Measurements from ENCODE around the gene ZNF710. TPM values are rescaled to one million over a fixed set of nuclear protein-coding genes. Genes with fewer than 3 reads are reported as not detected.

Gene ZNF710
- total RNA-seq, 1 experiment from 2014 or later: 27.3 TPM

DNA sequence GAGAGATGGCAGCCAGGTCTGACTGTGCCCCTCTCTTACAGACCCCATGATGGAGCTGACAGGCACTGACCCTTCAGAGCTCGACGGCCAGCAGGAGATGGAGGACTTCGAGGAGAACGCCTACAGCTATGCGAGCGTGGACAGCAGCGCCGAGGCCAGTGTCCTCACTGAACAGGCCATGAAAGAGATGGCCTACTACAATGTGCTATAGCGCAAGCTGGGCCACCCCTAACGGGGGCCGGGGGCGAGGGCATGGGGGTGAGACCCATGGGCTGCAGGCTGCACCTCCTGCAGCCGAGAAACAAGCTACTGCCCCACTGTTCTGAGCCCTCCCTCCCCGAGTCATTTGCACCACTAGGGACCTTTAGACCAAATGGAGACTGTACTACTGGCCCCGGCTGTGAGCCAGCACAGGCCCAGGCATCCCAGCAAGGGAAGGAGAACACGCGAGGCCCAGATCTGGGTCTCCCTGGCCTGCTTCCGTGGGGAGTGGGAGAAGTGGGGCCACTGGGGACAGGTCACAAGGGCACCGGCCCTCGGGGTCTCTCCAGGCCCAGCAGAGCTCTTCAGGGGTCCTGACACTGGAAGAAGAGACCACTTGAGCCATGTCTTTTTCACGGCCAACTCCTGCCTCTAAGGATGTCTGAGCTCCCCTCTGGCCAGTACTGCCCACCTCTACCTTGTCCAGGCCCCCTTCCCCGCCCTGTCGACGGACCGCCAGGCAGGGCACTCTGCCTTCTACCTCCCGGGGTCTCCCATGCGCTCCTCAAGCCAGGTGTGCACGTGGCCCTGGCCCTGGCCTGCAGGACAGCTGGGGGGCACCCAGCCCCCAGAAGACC is 78.7 kb downstream of the ZNF710 start:
- Histone ChIP-seq H3K4me3 (ENCODE audit: low read depth, low read length, poor library complexity, severe bottlenecking) (no peak overlapping the region), H3K36me3 (ENCODE audit: insufficient read depth, low read length, poor library complexity, severe bottlenecking) (peaks cover 12% of the 10 kb centered on the region), H3K9me3 (ENCODE audit: low read depth, low read length, poor library complexity, severe bottlenecking) (no peaks in the 10 kb centered on the region), H3K4me1 (ENCODE audit: insufficient read depth, low read length, poor library complexity, severe bottlenecking) (no peaks in the 10 kb centered on the region), H3K27me3 (replicated peaks; ENCODE audit: insufficient read depth, low read depth, low read length, poor library complexity) (no peaks in the 10 kb centered on the region), H3K27ac (ENCODE audit: low read depth, low read length, poor library complexity, severe bottlenecking) (no peak overlapping the region)
- no peak for DNase-seq (ENCODE audit: low spot score)
- CTCF ChIA-PET: no interaction called here
- POLR2A ChIA-PET (ENCODE audit: low non-redundant PET): no interaction called here
- TF ChIP-seq CTCF (conservative IDR thresholded peaks at IDR 0.05; ENCODE audit: low read depth, low read length) (no peak), EZH2 (IDR thresholded peaks at IDR 0.05; ENCODE audit: borderline replicate concordance, low read depth, low read length, poor library complexity, severe bottlenecking) (no peak)
- intact Hi-C loops (cut with micrococcal nuclease; ENCODE audit: unreplicated experiment): no loop called here
- no TSS peak for BruUV-seq (replicated peaks)

DNA sequence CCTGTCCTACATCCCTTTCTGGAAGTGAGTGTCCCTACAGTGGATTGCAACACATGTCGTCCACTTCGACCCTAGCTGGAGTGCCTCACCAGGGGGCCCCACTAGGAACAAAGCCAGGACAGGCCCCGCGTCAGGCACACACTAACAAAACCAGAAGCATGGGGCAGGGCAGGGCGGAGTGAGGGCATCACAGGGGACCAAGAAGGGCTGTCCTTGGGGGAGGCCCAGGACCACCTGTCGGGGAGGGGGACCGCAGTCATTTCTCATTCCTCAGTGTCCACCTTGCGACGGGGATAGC is 79.3 kb downstream of the ZNF710 start:
- no peak for TF ChIP-seq CTCF (conservative IDR thresholded peaks at IDR 0.05; ENCODE audit: low read depth, low read length)
- no peak for TF ChIP-seq EZH2 (IDR thresholded peaks at IDR 0.05; ENCODE audit: borderline replicate concordance, low read depth, low read length, poor library complexity, severe bottlenecking)
- intact Hi-C loops (cut with micrococcal nuclease; ENCODE audit: unreplicated experiment): no loop called here
- no peak for DNase-seq (ENCODE audit: low spot score)
- no TSS peak for BruUV-seq (replicated peaks)
- H3K9me3 ChIP-seq (ENCODE audit: low read depth, low read length, poor library complexity, severe bottlenecking): no peaks in the 10 kb centered on the region
- no peak overlapping the region for H3K4me3 ChIP-seq (ENCODE audit: low read depth, low read length, poor library complexity, severe bottlenecking)
- no peaks in the 10 kb centered on the region for H3K27me3 ChIP-seq (replicated peaks; ENCODE audit: insufficient read depth, low read depth, low read length, poor library complexity)
- H3K27ac ChIP-seq (ENCODE audit: low read depth, low read length, poor library complexity, severe bottlenecking): no peak overlapping the region
- POLR2A ChIA-PET (ENCODE audit: low non-redundant PET): no interaction called here
- H3K4me1 ChIP-seq (ENCODE audit: insufficient read depth, low read length, poor library complexity, severe bottlenecking): no peaks in the 10 kb centered on the region
- peaks cover 12% of the 10 kb centered on the region for H3K36me3 ChIP-seq (ENCODE audit: insufficient read depth, low read length, poor library complexity, severe bottlenecking)
- CTCF ChIA-PET: no interaction called here

DNA sequence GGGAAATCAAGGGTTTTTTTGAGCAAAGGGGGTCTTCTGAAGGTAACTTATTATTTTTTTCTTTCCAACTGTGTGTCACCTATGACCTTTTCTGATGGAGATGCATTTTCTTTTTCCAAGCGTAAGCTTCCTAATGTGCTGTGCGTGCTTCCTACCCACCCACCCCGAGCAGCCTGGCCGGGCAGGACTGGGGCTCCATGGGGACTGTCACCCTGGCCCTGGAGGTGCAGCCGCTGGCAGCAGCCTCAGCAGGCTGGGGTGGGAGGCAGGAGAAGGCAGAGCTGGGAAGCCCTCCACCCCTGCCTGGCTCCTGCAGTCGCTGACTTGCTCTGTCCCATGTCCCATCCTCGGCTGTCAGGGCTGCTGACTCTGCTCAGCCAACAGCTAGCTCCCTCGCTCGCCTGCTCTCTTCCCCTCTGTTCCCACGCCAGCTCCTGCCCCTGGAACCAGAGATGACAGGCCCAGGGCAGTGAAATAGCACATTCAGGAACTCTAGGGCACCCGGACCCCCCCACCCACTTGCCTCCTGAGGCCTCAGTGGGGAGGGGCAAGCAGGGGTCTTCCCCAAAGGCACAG is 79.8 kb downstream of the ZNF710 start:
- TF ChIP-seq EZH2 (IDR thresholded peaks at IDR 0.05; ENCODE audit: borderline replicate concordance, low read depth, low read length, poor library complexity, severe bottlenecking) (no peak), CTCF (conservative IDR thresholded peaks at IDR 0.05; ENCODE audit: low read depth, low read length) (no peak)

More for the DNA sequence above, 79.8 kb downstream of the ZNF710 start:
- peaks cover 11% of the 10 kb centered on the region for H3K36me3 ChIP-seq (ENCODE audit: insufficient read depth, low read length, poor library complexity, severe bottlenecking)
- no peak overlapping the region for H3K4me3 ChIP-seq (ENCODE audit: low read depth, low read length, poor library complexity, severe bottlenecking)
- POLR2A ChIA-PET (ENCODE audit: low non-redundant PET): no interaction called here
- CTCF ChIA-PET: no interaction called here
- BruUV-seq (replicated peaks): no TSS peak
- H3K27me3 ChIP-seq (replicated peaks; ENCODE audit: insufficient read depth, low read depth, low read length, poor library complexity): no peaks in the 10 kb centered on the region
- intact Hi-C loops (cut with micrococcal nuclease; ENCODE audit: unreplicated experiment): no loop called here
- H3K4me1 ChIP-seq (ENCODE audit: insufficient read depth, low read length, poor library complexity, severe bottlenecking): no peaks in the 10 kb centered on the region
- no peak overlapping the region for H3K27ac ChIP-seq (ENCODE audit: low read depth, low read length, poor library complexity, severe bottlenecking)
- no peak for DNase-seq (ENCODE audit: low spot score)
- no peaks in the 10 kb centered on the region for H3K9me3 ChIP-seq (ENCODE audit: low read depth, low read length, poor library complexity, severe bottlenecking)

Data from A673 (cell line).